Osteoblast (primary cell): Measurements from ENCODE around the gene RIMBP2. TPM values are rescaled to one million over a fixed set of nuclear protein-coding genes. Genes with fewer than 3 reads are reported as not detected.

Experiments
- DNase-seq: peaks from one replicate; pipeline ENCODE4 v3.0.0; 2011; ENCODE audit warnings: low spot score, mixed read lengths; ENCODE audit not compliant: insufficient read length; ENCODE audit errors: missing footprints
- H2AFZ ChIP-seq: 2 replicates; pipeline ENCODE4 v1.6.0; 2011; ENCODE audit warnings: mild to moderate bottlenecking, low read length
- H3K27ac ChIP-seq: 2 replicates; pipeline ENCODE4 v1.5.1; 2011; ENCODE audit warnings: mild to moderate bottlenecking, low read depth, low read length, moderate library complexity
- H3K27me3 ChIP-seq: 2 replicates; pipeline ENCODE4 v1.6.0; 2012; ENCODE audit warnings: mild to moderate bottlenecking, control low read depth, inconsistent platforms, low read length, moderate library complexity; ENCODE audit not compliant: insufficient read depth
- H3K36me3 ChIP-seq: 2 replicates; pipeline ENCODE4 v1.5.1; 2011; ENCODE audit warnings: mild to moderate bottlenecking, low read length, control low read depth, moderate library complexity; ENCODE audit not compliant: insufficient read depth
- H3K4me1 ChIP-seq: 2 replicates; pipeline ENCODE4 v1.5.1; 2011; ENCODE audit warnings: mild to moderate bottlenecking, low read length, control low read depth, moderate library complexity; ENCODE audit not compliant: insufficient read depth
- H3K4me2 ChIP-seq: 2 replicates; pipeline ENCODE4 v1.6.0; 2011; ENCODE audit warnings: mild to moderate bottlenecking, low read length; ENCODE audit not compliant: insufficient read depth
- H3K4me3 ChIP-seq: fragments of 200-600 bp; sonication (generic); 3 replicates; pipeline ENCODE4 v1.5.1; 2012; ENCODE audit warnings: mild to moderate bottlenecking, low read length, inconsistent platforms; ENCODE audit not compliant: insufficient read depth
- H3K79me2 ChIP-seq: 2 replicates; pipeline ENCODE4 v1.6.0; 2012; ENCODE audit warnings: mild to moderate bottlenecking, low read length, control low read depth, inconsistent platforms; ENCODE audit not compliant: insufficient read depth
- H3K9me3 ChIP-seq: 2 replicates; pipeline ENCODE4 v1.5.1; 2011; ENCODE audit warnings: low read depth, low read length, control low read depth
- H4K20me1 ChIP-seq: 2 replicates; pipeline ENCODE4 v1.6.0; 2012; ENCODE audit warnings: mild to moderate bottlenecking, low read length, control low read depth; ENCODE audit not compliant: insufficient read depth
- total RNA-seq: library from RNA; depleted of rRNA; stranded (reverse); fragments of >200 nt; gene quantifications from 2 replicates; pipeline ENCODE4 v1.2.3, GENCODE V29; 2012
- TF ChIP-seq, protein P1 (sequence below): IDR thresholded peaks from 2 replicates; pipeline ENCODE4 v1.5.1; 2011; ENCODE audit warnings: mild to moderate bottlenecking, low read depth, low read length, moderate library complexity; ENCODE audit errors: extremely low read depth

RIMBP2 gene
- total RNA-seq, 1 donor, result not detected

DNA sequence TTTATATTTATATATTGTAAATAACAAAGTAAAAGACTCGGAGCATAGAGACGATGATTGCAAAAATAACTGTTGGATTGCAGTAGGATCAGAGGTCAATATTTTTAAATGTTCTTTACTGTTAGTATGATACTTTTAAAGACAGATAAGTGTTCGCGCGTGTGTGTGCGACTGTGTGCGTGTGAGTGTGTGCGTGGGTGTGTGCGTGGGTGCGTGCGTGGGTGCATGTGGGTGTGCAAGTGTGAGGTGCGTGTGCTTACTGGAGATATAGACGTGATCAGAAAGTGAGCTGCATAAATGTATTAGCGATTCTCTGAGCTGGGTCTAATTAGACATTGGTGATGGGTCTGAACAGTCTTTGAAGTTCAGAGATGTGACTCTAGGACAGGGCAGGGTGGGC lies 142.9 kb downstream of the RIMBP2 start:
- H3K36me3 ChIP-seq, result no peaks in the 10 kb centered on the region
- no peak for DNase-seq
- TF ChIP-seq, protein P1, sequence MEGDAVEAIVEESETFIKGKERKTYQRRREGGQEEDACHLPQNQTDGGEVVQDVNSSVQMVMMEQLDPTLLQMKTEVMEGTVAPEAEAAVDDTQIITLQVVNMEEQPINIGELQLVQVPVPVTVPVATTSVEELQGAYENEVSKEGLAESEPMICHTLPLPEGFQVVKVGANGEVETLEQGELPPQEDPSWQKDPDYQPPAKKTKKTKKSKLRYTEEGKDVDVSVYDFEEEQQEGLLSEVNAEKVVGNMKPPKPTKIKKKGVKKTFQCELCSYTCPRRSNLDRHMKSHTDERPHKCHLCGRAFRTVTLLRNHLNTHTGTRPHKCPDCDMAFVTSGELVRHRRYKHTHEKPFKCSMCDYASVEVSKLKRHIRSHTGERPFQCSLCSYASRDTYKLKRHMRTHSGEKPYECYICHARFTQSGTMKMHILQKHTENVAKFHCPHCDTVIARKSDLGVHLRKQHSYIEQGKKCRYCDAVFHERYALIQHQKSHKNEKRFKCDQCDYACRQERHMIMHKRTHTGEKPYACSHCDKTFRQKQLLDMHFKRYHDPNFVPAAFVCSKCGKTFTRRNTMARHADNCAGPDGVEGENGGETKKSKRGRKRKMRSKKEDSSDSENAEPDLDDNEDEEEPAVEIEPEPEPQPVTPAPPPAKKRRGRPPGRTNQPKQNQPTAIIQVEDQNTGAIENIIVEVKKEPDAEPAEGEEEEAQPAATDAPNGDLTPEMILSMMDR, result no peak
- H3K4me1 ChIP-seq, result no peaks in the 10 kb centered on the region
- no peak overlapping the region for H3K27ac ChIP-seq
- H3K27me3 ChIP-seq, result no peaks in the 10 kb centered on the region
- no peaks in the 10 kb centered on the region for H4K20me1 ChIP-seq
- H3K4me2 ChIP-seq, result no peak overlapping the region
- H3K9me3 ChIP-seq, result no peaks in the 10 kb centered on the region
- no peak overlapping the region for H2AFZ ChIP-seq
- no peak overlapping the region for H3K4me3 ChIP-seq
- no peaks in the 10 kb centered on the region for H3K79me2 ChIP-seq

- H3K4me3 ChIP-seq, result no peak overlapping the region
- H3K4me1 ChIP-seq, result no peaks in the 10 kb centered on the region
- no peak overlapping the region for H2AFZ ChIP-seq
- H3K9me3 ChIP-seq, result no peaks in the 10 kb centered on the region
- H3K36me3 ChIP-seq, result no peaks in the 10 kb centered on the region
- H3K27me3 ChIP-seq, result no peaks in the 10 kb centered on the region
- TF ChIP-seq, protein P1, result no peak
- DNase-seq, result no peak
- H3K27ac ChIP-seq, result no peak overlapping the region
- no peaks in the 10 kb centered on the region for H4K20me1 ChIP-seq
- no peaks in the 10 kb centered on the region for H3K79me2 ChIP-seq
- no peak overlapping the region for H3K4me2 ChIP-seq
Measured at GRCh38 chr12:130572553-130572952, 143.5 kb downstream of the RIMBP2 start.

DNA sequence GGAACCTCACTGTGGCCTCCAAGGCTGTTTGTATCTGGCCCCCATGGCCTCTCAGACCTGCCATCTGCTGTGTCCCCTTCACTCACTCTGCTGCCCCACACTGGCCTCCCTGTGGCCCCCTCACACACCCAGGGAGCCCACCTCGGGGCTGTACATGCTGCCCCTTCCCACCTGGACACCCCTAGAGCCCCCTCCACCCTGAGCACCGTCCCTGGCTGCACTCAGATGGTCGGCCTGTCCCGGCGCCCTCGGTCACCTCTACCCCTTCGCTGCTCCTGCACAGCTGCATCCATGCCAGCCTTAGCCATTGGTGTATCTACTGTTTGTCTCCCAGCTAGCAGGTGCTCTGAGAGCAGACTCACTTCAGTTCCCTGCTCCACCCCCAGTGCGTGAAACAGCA lies 144.4 kb downstream of the RIMBP2 start:
- no peaks in the 10 kb centered on the region for H3K36me3 ChIP-seq
- H3K9me3 ChIP-seq, result no peaks in the 10 kb centered on the region

GRCh38 chr12:130571089-130571488 lies 145.0 kb downstream of the RIMBP2 start:
- Histone ChIP-seq H3K9me3 (no peaks in the 10 kb centered on the region), H4K20me1 (no peaks in the 10 kb centered on the region)
- TF ChIP-seq, protein P1, result no peak

More for the DNA sequence above, 144.4 kb downstream of the RIMBP2 start:
- TF ChIP-seq, protein P1, result no peak
- Histone ChIP-seq H2AFZ (no peak overlapping the region), H3K27ac (no peak overlapping the region), H4K20me1 (no peaks in the 10 kb centered on the region), H3K27me3 (no peaks in the 10 kb centered on the region), H3K79me2 (no peaks in the 10 kb centered on the region), H3K4me2 (no peak overlapping the region), H3K4me1 (no peaks in the 10 kb centered on the region), H3K4me3 (no peak overlapping the region)
- no peak for DNase-seq

More at GRCh38 chr12:130571089-130571488, 145.0 kb downstream of the RIMBP2 start:
- Histone ChIP-seq H3K36me3 (no peaks in the 10 kb centered on the region), H3K79me2 (no peaks in the 10 kb centered on the region), H3K27ac (no peak overlapping the region), H2AFZ (no peak overlapping the region), H3K4me3 (no peak overlapping the region), H3K27me3 (no peaks in the 10 kb centered on the region), H3K4me2 (no peak overlapping the region), H3K4me1 (no peaks in the 10 kb centered on the region)
- DNase-seq, result no peak
